Measurements from ENCODE around the gene SIRT2.

DNA sequence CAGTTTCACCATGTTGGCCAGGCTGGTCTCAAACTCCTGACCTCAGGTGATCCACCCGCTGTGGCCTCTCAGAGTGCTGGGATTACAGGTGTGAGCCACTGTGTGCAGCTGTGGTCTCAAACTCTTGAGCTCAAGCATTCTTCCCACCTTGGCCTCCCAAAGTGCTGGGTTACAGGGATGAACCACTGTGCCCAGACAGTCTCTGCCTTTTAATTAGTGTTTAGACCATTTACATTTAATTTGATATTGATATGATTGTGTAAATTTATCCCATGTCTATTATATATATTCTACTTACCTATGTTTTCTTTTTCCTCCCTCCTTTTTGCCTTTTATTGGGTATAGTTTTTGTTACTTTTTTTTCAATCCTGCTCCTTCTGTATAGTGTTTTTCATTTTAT is 2.3 kb upstream of the SIRT2 start:
- TF ChIP-seq, protein P1, sequence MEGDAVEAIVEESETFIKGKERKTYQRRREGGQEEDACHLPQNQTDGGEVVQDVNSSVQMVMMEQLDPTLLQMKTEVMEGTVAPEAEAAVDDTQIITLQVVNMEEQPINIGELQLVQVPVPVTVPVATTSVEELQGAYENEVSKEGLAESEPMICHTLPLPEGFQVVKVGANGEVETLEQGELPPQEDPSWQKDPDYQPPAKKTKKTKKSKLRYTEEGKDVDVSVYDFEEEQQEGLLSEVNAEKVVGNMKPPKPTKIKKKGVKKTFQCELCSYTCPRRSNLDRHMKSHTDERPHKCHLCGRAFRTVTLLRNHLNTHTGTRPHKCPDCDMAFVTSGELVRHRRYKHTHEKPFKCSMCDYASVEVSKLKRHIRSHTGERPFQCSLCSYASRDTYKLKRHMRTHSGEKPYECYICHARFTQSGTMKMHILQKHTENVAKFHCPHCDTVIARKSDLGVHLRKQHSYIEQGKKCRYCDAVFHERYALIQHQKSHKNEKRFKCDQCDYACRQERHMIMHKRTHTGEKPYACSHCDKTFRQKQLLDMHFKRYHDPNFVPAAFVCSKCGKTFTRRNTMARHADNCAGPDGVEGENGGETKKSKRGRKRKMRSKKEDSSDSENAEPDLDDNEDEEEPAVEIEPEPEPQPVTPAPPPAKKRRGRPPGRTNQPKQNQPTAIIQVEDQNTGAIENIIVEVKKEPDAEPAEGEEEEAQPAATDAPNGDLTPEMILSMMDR (IDR thresholded peaks at IDR 0.05), result no peak
- no peak for TF ChIP-seq POLR2A (IDR thresholded peaks at IDR 0.05)
